Esophagus muscularis mucosa (tissue), 4 donors: ENCODE results near the gene NHLRC2. TPM values are rescaled to one million over a fixed set of nuclear protein-coding genes. Genes with fewer than 3 reads are reported as not detected.

Experiments
- DNase-seq: peaks from one replicate; pipeline ENCODE4 v3.0.0-alpha.2; 2017; ENCODE audit errors: extremely low spot score
- H3K27ac ChIP-seq, 4 donors: fragments of 200-600 bp; sonication (generic); replicated peaks in 1 of 4; 1 replicate in 3 of 4; 2 replicates in 1 of 4; pipeline ENCODE4 v1.5.1; 2016 to 2019; ENCODE audit warnings: mild to moderate bottlenecking in 1 of 4
- H3K27me3 ChIP-seq, 4 donors: fragments of 200-600 bp; sonication (generic); one replicate each; pipeline versions ENCODE4 v1.5.1 to v1.6.0; 2016 to 2019
- H3K36me3 ChIP-seq, 4 donors: fragments of 200-600 bp; sonication (generic); one replicate each; pipeline ENCODE4 v1.5.1; 2016 to 2019
- H3K4me1 ChIP-seq, 4 donors: fragments of 200-600 bp; sonication (generic); one replicate each; pipeline ENCODE4 v1.5.1; 2016 to 2019
- H3K4me3 ChIP-seq, 4 donors: fragments of 200-600 bp; sonication (generic); 1 replicate in 2 of 4; 2 replicates in 2 of 4; pipeline ENCODE4 v1.5.1; 2016 to 2019; ENCODE audit warnings: mild to moderate bottlenecking in 4 of 4, moderate library complexity in 1 of 4
- H3K9me3 ChIP-seq, 4 donors: fragments of 200-600 bp; sonication (generic); 1 replicate in 3 of 4; 2 replicates in 1 of 4; pipeline ENCODE4 v1.5.1; 2016 to 2019
- EP300 ChIP-seq: sonication (generic); formaldehyde crosslinking; IDR thresholded peaks from one replicate; pipeline ENCODE4 v1.6.1; 2017; ENCODE audit warnings: antibody characterized with exemption
- POLR2A ChIP-seq: fragments of 450-650 bp; IDR thresholded peaks from one replicate; pipeline ENCODE4 v1.6.1; 2017; ENCODE audit warnings: antibody characterized with exemption, moderate library complexity, mild to moderate bottlenecking, low read depth
- POLR2AphosphoS5 ChIP-seq, 2 donors: sonication (generic); formaldehyde crosslinking; IDR thresholded peaks; one replicate each; pipeline ENCODE4 v1.6.1; 2017; ENCODE audit warnings: antibody characterized with exemption in 2 of 2
- WGBS: methylation state at CpG from one replicate; pipeline ENCODE4 v1.1.5; 2018; 5-methylcytosine and 5-hydroxymethylcytosine counted together
- intact Hi-C: fragments of 100-400 bp; cut with DNase I; formaldehyde crosslinking; loops from one replicate; pipeline ENCODE4 v1.15.1; 2023
- total RNA-seq, 4 donors: library from RNA; depleted of rRNA; stranded (reverse); fragments of >200 nt; gene quantifications; one replicate each; pipeline versions ENCODE4 v1.1.0 to v1.2.1, GENCODE V29; 2016
- TF ChIP-seq, protein P1 (sequence below), 3 experiments: fragments of 200-600 bp in 2 of 3; fragments of 450-650 bp in 1 of 3; sonication (generic) in 2 of 3; IDR thresholded peaks; one replicate each; pipeline ENCODE4 v1.5.1; 2017 to 2019; ENCODE audit warnings: antibody characterized with exemption in 3 of 3, mild to moderate bottlenecking in 2 of 3, moderate library complexity in 1 of 3

NHLRC2 gene
- total RNA-seq, 4 donors from 2014 or later: 30.6 to 59.4 (median 40.3) TPM

DNA sequence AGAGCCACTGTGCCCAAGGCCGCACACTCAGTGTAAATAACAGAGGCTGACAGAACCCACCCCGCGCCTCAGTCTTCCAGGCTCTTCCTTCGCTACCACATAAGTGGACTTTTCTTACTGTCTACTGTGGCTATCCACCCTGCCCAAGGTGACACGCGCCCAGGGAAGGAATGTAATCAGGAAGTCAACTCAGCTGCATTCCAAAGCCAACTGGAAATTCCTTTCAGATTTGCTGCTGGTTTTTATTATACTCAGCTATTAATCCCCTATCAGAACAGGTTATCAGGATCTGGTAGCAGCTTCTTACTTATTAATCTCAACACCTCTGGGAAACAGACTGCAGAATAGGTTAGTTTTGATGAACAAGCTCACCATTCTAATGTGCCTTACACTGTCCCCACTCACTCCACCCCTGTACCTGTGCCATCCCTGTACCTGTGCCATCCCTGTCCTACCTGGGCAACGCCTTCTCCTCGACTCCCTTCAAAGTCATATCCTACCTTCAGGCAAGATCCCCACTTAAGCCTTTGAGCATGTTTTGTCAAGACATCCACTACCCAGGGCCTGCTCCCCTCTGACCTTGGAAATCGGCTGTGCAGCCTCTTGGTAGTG is 90.7 kb downstream of the NHLRC2 start:
- H3K27me3 ChIP-seq: no peaks in the 10 kb centered on the region
- intact Hi-C loops: no loop called here
- no peak overlapping the region for H3K4me3 ChIP-seq
- H3K27ac ChIP-seq: no peak overlapping the region
- peaks cover 8 to 20% (median 15%) of the 10 kb centered on the region in 4 donors for H3K4me1 ChIP-seq
- H3K36me3 ChIP-seq: no peaks in the 10 kb centered on the region
- no peaks in the 10 kb centered on the region for H3K9me3 ChIP-seq
- DNase-seq: no peak
- TF ChIP-seq EP300: no peak
- TF ChIP-seq, protein P1, sequence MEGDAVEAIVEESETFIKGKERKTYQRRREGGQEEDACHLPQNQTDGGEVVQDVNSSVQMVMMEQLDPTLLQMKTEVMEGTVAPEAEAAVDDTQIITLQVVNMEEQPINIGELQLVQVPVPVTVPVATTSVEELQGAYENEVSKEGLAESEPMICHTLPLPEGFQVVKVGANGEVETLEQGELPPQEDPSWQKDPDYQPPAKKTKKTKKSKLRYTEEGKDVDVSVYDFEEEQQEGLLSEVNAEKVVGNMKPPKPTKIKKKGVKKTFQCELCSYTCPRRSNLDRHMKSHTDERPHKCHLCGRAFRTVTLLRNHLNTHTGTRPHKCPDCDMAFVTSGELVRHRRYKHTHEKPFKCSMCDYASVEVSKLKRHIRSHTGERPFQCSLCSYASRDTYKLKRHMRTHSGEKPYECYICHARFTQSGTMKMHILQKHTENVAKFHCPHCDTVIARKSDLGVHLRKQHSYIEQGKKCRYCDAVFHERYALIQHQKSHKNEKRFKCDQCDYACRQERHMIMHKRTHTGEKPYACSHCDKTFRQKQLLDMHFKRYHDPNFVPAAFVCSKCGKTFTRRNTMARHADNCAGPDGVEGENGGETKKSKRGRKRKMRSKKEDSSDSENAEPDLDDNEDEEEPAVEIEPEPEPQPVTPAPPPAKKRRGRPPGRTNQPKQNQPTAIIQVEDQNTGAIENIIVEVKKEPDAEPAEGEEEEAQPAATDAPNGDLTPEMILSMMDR (IDR thresholded peaks at IDR 0.05): no peak
- TF ChIP-seq POLR2A: no peak
- TF ChIP-seq POLR2AphosphoS5 (IDR thresholded peaks at IDR 0.05): no peak
- 94% methylated on average over 9 of the region's 9 CpGs for WGBS

DNA sequence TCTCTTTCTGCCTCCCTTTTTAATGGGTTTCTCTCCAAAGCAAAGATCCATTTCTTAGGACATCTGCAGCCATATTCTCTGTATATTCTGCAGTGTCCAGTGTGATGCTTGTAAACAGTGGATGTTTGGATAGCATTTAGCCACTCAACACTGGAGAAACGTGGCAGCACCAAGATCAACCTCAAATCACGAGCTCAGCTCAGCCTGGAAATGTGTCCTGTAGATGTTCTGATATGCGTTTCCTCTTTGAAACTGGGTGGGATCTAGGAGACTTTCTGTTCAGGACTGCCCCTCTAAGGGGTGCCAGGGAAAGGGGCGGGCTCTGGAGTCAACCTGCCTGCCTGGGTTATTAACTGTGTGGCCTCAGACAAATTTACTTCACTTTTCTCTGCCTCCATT is 91.2 kb downstream of the NHLRC2 start:
- no peak overlapping the region for H3K27ac ChIP-seq
- DNase-seq: no peak
- no peaks in the 10 kb centered on the region for H3K36me3 ChIP-seq
- 95% methylated on average over 4 of the region's 4 CpGs for WGBS
- H3K4me3 ChIP-seq: no peak overlapping the region
- H3K9me3 ChIP-seq: no peaks in the 10 kb centered on the region
- intact Hi-C loops: no loop called here
- peaks cover 8 to 16% (median 15%) of the 10 kb centered on the region in 4 donors for H3K4me1 ChIP-seq
- no peaks in the 10 kb centered on the region for H3K27me3 ChIP-seq
- TF ChIP-seq POLR2AphosphoS5 (IDR thresholded peaks at IDR 0.05): no peak
- no peak for TF ChIP-seq POLR2A
- TF ChIP-seq, protein P1 (IDR thresholded peaks at IDR 0.05): no peak
- no peak for TF ChIP-seq EP300

DNA sequence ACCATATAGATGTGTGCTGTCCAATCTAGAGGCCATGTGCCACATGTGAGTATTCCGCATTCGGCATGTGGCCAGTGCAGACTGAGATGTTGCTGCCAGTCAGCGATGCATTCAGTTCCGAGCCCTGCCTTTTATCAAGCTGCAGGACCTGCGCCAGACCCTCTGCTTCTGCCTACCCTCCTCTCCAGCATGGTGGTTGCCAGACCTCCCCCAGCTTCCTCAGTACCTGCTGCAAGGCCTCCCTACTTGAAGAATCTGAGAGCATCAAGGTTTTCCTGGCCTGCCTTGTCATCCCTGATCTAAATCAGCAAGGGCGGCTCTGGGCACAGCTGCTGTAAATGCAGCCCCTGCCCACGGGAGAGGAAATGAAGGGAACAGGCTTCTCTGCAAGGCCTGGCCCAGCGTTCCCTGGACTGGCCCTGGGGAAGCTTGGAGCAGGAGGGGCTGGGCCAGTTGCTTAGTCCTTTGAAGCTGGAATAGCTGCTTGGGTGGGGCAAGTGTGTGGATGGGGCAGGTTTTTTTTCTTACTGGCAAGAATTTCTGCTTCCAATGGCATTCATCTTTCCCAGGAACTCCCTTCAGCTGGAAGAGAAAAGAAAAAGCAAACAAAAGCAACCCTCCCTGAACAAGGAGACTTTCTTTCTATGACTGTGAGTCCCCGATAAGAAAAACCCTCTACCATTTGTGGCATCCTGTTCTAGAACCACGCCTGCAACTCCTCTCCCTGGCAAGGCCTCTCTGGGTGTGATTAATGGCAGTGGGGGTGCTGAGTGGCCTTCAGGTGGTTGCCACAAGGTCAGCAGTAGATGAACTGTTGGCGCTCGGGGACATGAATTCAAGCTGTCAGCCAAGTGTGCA is 93.0 kb downstream of the NHLRC2 start:
- H3K27ac ChIP-seq: no peak overlapping the region
- DNase-seq: no peak
- intact Hi-C loops: no loop called here
- H3K36me3 ChIP-seq: no peaks in the 10 kb centered on the region
- no peak for TF ChIP-seq POLR2AphosphoS5 (IDR thresholded peaks at IDR 0.05)
- TF ChIP-seq EP300: no peak
- TF ChIP-seq, protein P1 (IDR thresholded peaks at IDR 0.05): no peak
- TF ChIP-seq POLR2A: no peak
- H3K4me3 ChIP-seq: no peak overlapping the region
- WGBS: 66% methylated on average over 11 of the region's 12 CpGs
- no peaks in the 10 kb centered on the region for H3K27me3 ChIP-seq
- no peaks in the 10 kb centered on the region for H3K9me3 ChIP-seq
- H3K4me1 ChIP-seq: peaks cover 8 to 15% (median 13%) of the 10 kb centered on the region in 4 donors

DNA sequence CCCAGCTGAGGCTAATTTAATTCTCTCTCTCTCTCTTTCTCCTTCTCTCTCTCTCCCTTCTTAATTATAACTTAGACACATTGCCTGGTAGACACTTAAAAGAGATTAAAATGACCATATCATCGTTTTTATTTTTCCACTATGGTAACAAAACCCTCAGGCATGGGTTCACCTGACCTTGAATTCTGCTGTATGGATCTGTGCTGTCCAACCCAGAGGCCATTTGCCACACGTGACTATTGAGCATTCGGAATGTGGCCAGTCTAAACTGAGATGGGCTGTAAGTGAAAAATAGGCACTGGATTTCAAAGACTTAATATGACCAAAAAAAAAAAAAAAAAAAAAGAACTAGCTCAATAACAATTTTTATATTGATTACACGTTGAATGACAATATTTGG is 93.6 kb downstream of the NHLRC2 start:
- WGBS: 71% methylated on average over 4 of the region's 4 CpGs
- DNase-seq: no peak
- Histone ChIP-seq H3K27me3 (no peaks in the 10 kb centered on the region), H3K9me3 (no peaks in the 10 kb centered on the region), H3K36me3 (no peaks in the 10 kb centered on the region), H3K27ac (no peak overlapping the region), H3K4me1 (peaks cover 8 to 17% (median 13%) of the 10 kb centered on the region in 4 donors), H3K4me3 (no peak overlapping the region)
- intact Hi-C loops: no loop called here
- TF ChIP-seq EP300 (no peak), POLR2A (no peak), POLR2AphosphoS5 (IDR thresholded peaks at IDR 0.05) (no peak)
- TF ChIP-seq, protein P1 (IDR thresholded peaks at IDR 0.05): no peak
